ENCODE results near the gene AXIN1. TPM values are rescaled to one million over a fixed set of nuclear protein-coding genes. Genes with fewer than 3 reads are reported as not detected.

AXIN1 gene
- total and polyA plus RNA-seq, 9 of the 15 experiments (the other 6 are each of a cell fraction or from before 2014, with no cell fraction given) = 0.42 to 58.0 (median 25.9) TPM

DNA sequence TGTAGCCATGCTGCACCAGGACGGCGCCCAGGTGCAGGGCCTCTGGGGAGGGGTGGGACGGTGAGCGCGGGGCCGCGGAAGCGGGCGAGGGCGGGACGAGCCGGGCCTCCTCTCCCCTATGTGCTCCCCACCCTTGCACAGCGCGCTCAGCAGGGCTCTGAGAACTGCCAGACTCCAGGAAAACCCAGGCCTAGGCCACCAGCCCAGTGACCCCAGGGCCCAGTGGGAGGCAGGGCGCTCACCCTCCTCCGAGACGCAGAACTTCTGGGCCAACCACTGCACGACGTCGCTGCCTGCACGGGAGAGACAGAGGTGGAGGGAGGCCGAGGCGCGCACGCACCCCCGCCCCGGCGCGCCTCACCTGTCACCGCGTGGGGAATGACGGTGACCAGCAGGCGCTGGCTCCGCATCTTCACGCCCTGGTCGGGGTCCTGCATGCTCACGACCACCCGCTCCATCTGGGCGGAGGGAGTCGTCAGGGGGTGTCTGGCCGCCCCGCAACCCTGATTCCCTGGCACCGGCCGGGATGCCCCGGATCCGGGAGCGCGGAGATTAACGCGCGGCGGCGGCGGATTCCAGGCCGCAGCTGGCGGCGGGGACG, 77.4 kb downstream of the AXIN1 start:
- 62% methylated on average over 15 of the region's 58 CpGs for WGBS (ENCODE audit: insufficient coverage, low coverage, missing lambda C conversion rate)
- no peak overlapping the region for H3K9ac ChIP-seq (ENCODE audit: insufficient read depth in 1 of 2, low read depth in 2 of 2, low read length in 2 of 2)
- H3K4me2 ChIP-seq (ENCODE audit: insufficient read depth, low read length) = no peak overlapping the region
- intact Hi-C loops (cut with micrococcal nuclease) = no loop called here
- H3K27me3 ChIP-seq (ENCODE audit: control insufficient read depth in 2 of 2, insufficient read depth in 2 of 2, low read length in 2 of 2) = no peaks in the 10 kb centered on the region
- TF ChIP-seq, protein P1, sequence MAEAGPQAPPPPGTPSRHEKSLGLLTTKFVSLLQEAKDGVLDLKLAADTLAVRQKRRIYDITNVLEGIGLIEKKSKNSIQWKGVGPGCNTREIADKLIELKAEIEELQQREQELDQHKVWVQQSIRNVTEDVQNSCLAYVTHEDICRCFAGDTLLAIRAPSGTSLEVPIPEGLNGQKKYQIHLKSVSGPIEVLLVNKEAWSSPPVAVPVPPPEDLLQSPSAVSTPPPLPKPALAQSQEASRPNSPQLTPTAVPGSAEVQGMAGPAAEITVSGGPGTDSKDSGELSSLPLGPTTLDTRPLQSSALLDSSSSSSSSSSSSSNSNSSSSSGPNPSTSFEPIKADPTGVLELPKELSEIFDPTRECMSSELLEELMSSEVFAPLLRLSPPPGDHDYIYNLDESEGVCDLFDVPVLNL (CRISPR knock-in tag; IDR thresholded peaks at IDR 0.05; ENCODE audit: low read depth) = no peak
- TF ChIP-seq, protein P2, sequence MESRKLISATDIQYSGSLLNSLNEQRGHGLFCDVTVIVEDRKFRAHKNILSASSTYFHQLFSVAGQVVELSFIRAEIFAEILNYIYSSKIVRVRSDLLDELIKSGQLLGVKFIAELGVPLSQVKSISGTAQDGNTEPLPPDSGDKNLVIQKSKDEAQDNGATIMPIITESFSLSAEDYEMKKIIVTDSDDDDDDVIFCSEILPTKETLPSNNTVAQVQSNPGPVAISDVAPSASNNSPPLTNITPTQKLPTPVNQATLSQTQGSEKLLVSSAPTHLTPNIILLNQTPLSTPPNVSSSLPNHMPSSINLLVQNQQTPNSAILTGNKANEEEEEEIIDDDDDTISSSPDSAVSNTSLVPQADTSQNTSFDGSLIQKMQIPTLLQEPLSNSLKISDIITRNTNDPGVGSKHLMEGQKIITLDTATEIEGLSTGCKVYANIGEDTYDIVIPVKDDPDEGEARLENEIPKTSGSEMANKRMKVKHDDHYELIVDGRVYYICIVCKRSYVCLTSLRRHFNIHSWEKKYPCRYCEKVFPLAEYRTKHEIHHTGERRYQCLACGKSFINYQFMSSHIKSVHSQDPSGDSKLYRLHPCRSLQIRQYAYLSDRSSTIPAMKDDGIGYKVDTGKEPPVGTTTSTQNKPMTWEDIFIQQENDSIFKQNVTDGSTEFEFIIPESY (CRISPR knock-in tag; IDR thresholded peaks at IDR 0.05) = peak; percentile 52; the same call in 1 of the 2 replicates
- DNase-seq (ENCODE audit: extremely low read depth in 1 of 4, low spot score in 3 of 4) (no peak), ATAC-seq (no peak), FAIRE-seq (no peak)
- no peaks in the 10 kb centered on the region for H3K9me3 ChIP-seq (replicated peaks; ENCODE audit: control insufficient read depth, insufficient read depth, low read depth, low read length)
- H3K36me3 ChIP-seq (ENCODE audit: control insufficient read depth, insufficient read depth, low read length) = no peaks in the 10 kb centered on the region
- no peak overlapping the region for H3K4me3 ChIP-seq
- H3K4me1 ChIP-seq (replicated peaks in 1 of 2; ENCODE audit: control insufficient read depth in 2 of 2, insufficient read depth in 2 of 2, low read length in 2 of 2) = peaks cover 0 to 67% of the 10 kb centered on the region in 2 experiments; a peak in 2 of 5 replicates
- no TSS peak for BruUV-seq (replicated peaks)
- ChIA-PET CTCF (ENCODE audit: low intra/inter-chr PET ratio) (no interaction called here), POLR2A (no interaction called here)
- no peak overlapping the region for H2AFZ ChIP-seq (ENCODE audit: low read depth, low read length)
- in situ Hi-C loops (cut with MboI) = no loop called here
- no peak overlapping the region for H3K27ac ChIP-seq (ENCODE audit: extremely low read depth, low read depth, low read length)
- H3K79me2 ChIP-seq (ENCODE audit: control insufficient read depth, insufficient read depth, low read length) = no peaks in the 10 kb centered on the region
- no peaks in the 10 kb centered on the region for H4K20me1 ChIP-seq (replicated peaks; ENCODE audit: control insufficient read depth, insufficient read depth, low read length)
- no peaks in the 10 kb centered on the region for H3K9me1 ChIP-seq (ENCODE audit: control insufficient read depth, insufficient read depth, low read length)

Measured in K562 (cell line).